ENCODE measurements around the gene PHLDA2.

The PHLDA2 gene

GRCh38 chr11:2892215-2892966, 36.8 kb downstream of the PHLDA2 start:
- no peaks in the 10 kb centered on the region for H3K36me3 ChIP-seq (replicated peaks; ENCODE audit: insufficient read depth, low read length)
- no peaks in the 10 kb centered on the region for H3K9me2 ChIP-seq (replicated peaks; ENCODE audit: insufficient read depth, low read length)
- peak overlapping the region; percentile 8; the same call in 1 of the 2 replicates for H3K27ac ChIP-seq (ENCODE audit: low read length)
- no peaks in the 10 kb centered on the region for H3F3A ChIP-seq (ENCODE audit: insufficient read depth, low read length)
- H3K4me2 ChIP-seq (ENCODE audit: low read depth, low read length), result peak overlapping the region; percentile 94
- H3K79me2 ChIP-seq (ENCODE audit: low read length), result no peaks in the 10 kb centered on the region
- TF ChIP-seq EZH2phosphoT487 (IDR thresholded peaks at IDR 0.05; ENCODE audit: low read length) (no peak), CTCF (IDR thresholded peaks at IDR 0.05; ENCODE audit: low read length) (peak; percentile 86)
- peaks cover 6% of the 10 kb centered on the region; the same call in 1 of the 2 replicates for H3K27me3 ChIP-seq (replicated peaks; ENCODE audit: insufficient read depth, low read length)
- H3K4me1 ChIP-seq (ENCODE audit: low read length), result 0 out of 2 replicates have a peak, but pooled peaks cover 3% of the 10 kb centered on the region
- H2AFZ ChIP-seq (ENCODE audit: low read length), result peak overlapping the region; percentile 77
- peak overlapping the region; percentile 34 for H3K9ac ChIP-seq (ENCODE audit: low read length)
- DNase-seq, result peak; percentile 53
- H4K20me1 ChIP-seq (ENCODE audit: insufficient read depth, low read length), result no peaks in the 10 kb centered on the region
- peak overlapping the region; percentile 49 for H3K4me3 ChIP-seq (ENCODE audit: low read length)
- H3K9me3 ChIP-seq (replicated peaks; ENCODE audit: insufficient read depth, low read length), result no peaks in the 10 kb centered on the region

GRCh38 chr11:2891326-2892214, 37.6 kb downstream of the PHLDA2 start:
- peaks cover 12% of the 10 kb centered on the region; the same call in 1 of the 2 replicates for H3K27me3 ChIP-seq (replicated peaks; ENCODE audit: insufficient read depth, low read length)
- no peak overlapping the region for H3K27ac ChIP-seq (ENCODE audit: low read length)
- H3K9ac ChIP-seq (ENCODE audit: low read length), result peak overlapping the region; percentile 34
- 0 out of 2 replicates have a peak, but pooled peaks cover 3% of the 10 kb centered on the region for H3K4me1 ChIP-seq (ENCODE audit: low read length)
- H3K9me3 ChIP-seq (replicated peaks; ENCODE audit: insufficient read depth, low read length), result no peaks in the 10 kb centered on the region
- H4K20me1 ChIP-seq (ENCODE audit: insufficient read depth, low read length), result no peaks in the 10 kb centered on the region
- no peaks in the 10 kb centered on the region for H3K79me2 ChIP-seq (ENCODE audit: low read length)
- H3K4me2 ChIP-seq (ENCODE audit: low read depth, low read length), result peak overlapping the region; percentile 94
- DNase-seq, result no peak
- no peaks in the 10 kb centered on the region for H3K36me3 ChIP-seq (replicated peaks; ENCODE audit: insufficient read depth, low read length)
- H3F3A ChIP-seq (ENCODE audit: insufficient read depth, low read length), result no peaks in the 10 kb centered on the region
- TF ChIP-seq CTCF (IDR thresholded peaks at IDR 0.05; ENCODE audit: low read length), result no peak
- TF ChIP-seq EZH2phosphoT487 (IDR thresholded peaks at IDR 0.05; ENCODE audit: low read length), result no peak
- no peak for TF ChIP-seq EZH2 (optimal IDR thresholded peaks at IDR 0.05; ENCODE audit: low read depth, low read length)
- peak overlapping the region; percentile 49 for H3K4me3 ChIP-seq (ENCODE audit: low read length)
- H3K9me2 ChIP-seq (replicated peaks; ENCODE audit: insufficient read depth, low read length), result no peaks in the 10 kb centered on the region
- H2AFZ ChIP-seq (ENCODE audit: low read length), result peak overlapping the region; percentile 77

DNA sequence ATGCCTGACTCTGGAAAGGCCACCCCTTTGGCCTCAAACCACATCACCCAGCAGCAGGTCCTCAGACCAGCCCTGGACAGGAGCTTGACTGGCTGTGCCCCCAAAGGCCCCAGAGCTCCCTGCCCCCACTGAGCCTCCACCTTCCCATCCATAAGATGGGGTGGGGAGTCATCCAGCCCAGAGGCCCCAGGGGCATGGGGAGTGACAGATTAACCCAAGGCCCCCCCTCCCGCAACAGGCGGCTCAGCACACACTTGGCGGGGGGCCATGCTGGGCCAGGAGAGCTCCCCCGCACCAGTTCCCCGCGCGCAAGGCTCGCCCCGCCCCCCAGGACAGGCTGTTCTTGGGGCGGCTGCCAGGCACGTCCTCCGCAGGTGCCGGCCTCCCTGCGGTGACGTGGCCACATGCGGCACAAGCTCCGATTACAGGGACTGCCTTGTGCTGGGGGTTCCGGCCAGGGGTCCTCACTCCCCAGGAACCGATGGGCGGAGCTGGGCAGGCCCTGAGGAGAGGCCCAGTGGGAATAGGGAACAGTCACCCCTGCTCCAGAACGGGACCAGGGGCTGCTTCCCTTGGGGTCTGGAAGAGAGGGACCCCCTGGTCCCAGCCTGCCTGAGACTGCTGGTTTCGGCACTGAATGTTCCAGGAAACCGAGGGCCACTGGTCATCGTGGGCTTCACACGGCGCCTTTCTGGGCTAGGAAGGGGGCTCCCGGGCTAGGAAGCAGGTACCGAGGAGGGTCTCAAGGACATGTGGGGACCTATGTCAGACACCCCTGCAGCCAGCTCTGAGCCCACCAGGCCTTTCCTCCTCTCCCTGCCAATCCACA, 38.5 kb downstream of the PHLDA2 start:
- TF ChIP-seq CTCF (IDR thresholded peaks at IDR 0.05; ENCODE audit: low read length), result no peak
- no peak for TF ChIP-seq EZH2 (optimal IDR thresholded peaks at IDR 0.05; ENCODE audit: low read depth, low read length)
- TF ChIP-seq EZH2phosphoT487 (IDR thresholded peaks at IDR 0.05; ENCODE audit: low read length), result no peak
- H4K20me1 ChIP-seq (ENCODE audit: insufficient read depth, low read length), result no peaks in the 10 kb centered on the region
- H3K27ac ChIP-seq (ENCODE audit: low read length), result no peak overlapping the region
- peaks cover 13% of the 10 kb centered on the region; the same call in 1 of the 2 replicates for H3K27me3 ChIP-seq (replicated peaks; ENCODE audit: insufficient read depth, low read length)
- H3K9me2 ChIP-seq (replicated peaks; ENCODE audit: insufficient read depth, low read length), result no peaks in the 10 kb centered on the region
- no peak overlapping the region for H3K4me2 ChIP-seq (ENCODE audit: low read depth, low read length)
- no peaks in the 10 kb centered on the region for H3K9me3 ChIP-seq (replicated peaks; ENCODE audit: insufficient read depth, low read length)
- H3K4me1 ChIP-seq (ENCODE audit: low read length), result 0 out of 2 replicates have a peak, but pooled peaks cover 3% of the 10 kb centered on the region
- DNase-seq, result no peak
- H2AFZ ChIP-seq (ENCODE audit: low read length), result no peak overlapping the region
- H3F3A ChIP-seq (ENCODE audit: insufficient read depth, low read length), result no peaks in the 10 kb centered on the region
- no peaks in the 10 kb centered on the region for H3K36me3 ChIP-seq (replicated peaks; ENCODE audit: insufficient read depth, low read length)
- H3K79me2 ChIP-seq (ENCODE audit: low read length), result no peaks in the 10 kb centered on the region
- H3K4me3 ChIP-seq (ENCODE audit: low read length), result no peak overlapping the region
- no peak overlapping the region for H3K9ac ChIP-seq (ENCODE audit: low read length)

Measured in MM.1S (cell line).